Stimulated activated naive B cell treated with anti-CD40 and anti-IgM and Interleukin-4, amounts not matched to agents 10 μg/mL and 1 μg/mL and 100 μg/mL, for 72 hours (primary cell): ENCODE measurements around the gene VPS8.
A peak's percentile ranks its signal among the peaks of the same experiment; 100 is the strongest.

Experiments
- ATAC-seq, 2 donors: fragments of 150-1000 bp; cut with Tn5 transposase; replicated peaks; 2 replicates each; pipeline ENCODE4 v1.10.0; 2021; ENCODE audit warnings: moderate library complexity in 1 of 2
- DNase-seq: peaks from one replicate; pipeline ENCODE4 v3.0.0; 2021
- H3K27ac Mint-ChIP-seq: one replicate; pipeline ENCODE4 v1.8.0; 2022; ENCODE audit warnings: mild to moderate bottlenecking, mixed read lengths
- H3K27me3 Mint-ChIP-seq, 2 donors: one replicate each; pipeline ENCODE4 v1.8.0; 2022; ENCODE audit warnings: mixed read lengths in 2 of 2
- H3K36me3 Mint-ChIP-seq, 2 donors: one replicate each; pipeline ENCODE4 v1.8.0; 2022; ENCODE audit warnings: mixed read lengths in 2 of 2, mild to moderate bottlenecking in 1 of 2
- H3K4me1 Mint-ChIP-seq, 2 donors: one replicate each; pipeline ENCODE4 v1.8.0; 2022; ENCODE audit warnings: mixed read lengths in 2 of 2, mild to moderate bottlenecking in 1 of 2
- H3K4me3 Mint-ChIP-seq, 2 donors: one replicate each; pipeline ENCODE4 v1.8.0; 2022; ENCODE audit warnings: mild to moderate bottlenecking in 2 of 2, mixed read lengths in 2 of 2, moderate library complexity in 1 of 2
- H3K9me3 Mint-ChIP-seq, 2 donors: one replicate each; pipeline ENCODE4 v1.8.0; 2022; ENCODE audit warnings: mixed read lengths in 2 of 2, mild to moderate bottlenecking in 1 of 2

VPS8 gene

DNA sequence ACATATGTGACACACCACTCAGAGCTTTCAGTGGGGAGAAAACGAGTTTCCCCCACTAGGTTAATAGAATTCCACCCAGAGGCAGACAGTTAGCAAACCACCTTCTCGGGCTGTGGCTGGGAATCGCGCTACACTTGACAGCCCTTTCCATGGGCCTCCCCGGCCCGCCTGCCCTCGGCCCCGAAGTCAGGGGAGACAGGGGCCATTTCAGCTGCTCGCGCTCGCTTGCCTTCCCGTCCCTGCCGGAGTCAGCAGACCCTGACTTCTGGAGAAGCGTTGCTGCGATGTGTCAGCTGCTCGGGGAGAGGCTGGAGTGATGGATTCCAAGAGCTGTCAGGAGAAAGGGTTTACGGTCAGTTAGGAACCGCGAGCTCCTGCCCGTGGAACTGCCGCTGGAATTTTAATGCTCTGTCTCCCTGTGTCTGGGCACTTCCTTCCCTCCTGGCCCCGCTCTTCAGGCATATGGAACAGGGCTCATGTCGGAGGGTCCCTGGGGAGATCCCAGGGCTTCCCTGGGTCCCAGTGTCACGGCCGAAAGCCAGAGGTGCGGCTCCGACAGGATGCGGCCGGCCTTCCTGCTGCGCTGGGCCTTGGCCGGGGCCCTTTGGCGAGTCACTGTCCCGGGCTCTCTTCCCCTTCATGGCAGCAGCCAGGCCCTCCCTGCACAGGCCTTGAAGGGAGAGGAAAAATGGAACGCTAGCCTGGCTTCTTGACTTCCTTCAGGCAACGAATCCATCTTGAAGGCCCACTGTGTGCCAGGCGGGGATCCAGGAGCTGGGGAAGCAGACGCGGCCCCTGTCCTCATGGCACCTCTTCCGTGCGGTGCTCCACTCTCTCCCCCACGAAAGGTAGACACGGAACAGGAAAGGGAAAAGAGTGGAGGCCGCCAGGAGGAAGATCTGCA, 38.4 kb upstream of the VPS8 start:
- peaks cover 0 to 2% of the 10 kb centered on the region in 2 donors for H3K4me1 Mint-ChIP-seq
- peaks cover 24 to 42% of the 10 kb centered on the region in 2 donors for H3K27me3 Mint-ChIP-seq
- DNase-seq (no peak), ATAC-seq (no peak)
- H3K27ac Mint-ChIP-seq, result no peak overlapping the region
- no peaks in the 10 kb centered on the region for H3K9me3 Mint-ChIP-seq
- H3K36me3 Mint-ChIP-seq, result no peaks in the 10 kb centered on the region
- no peak overlapping the region for H3K4me3 Mint-ChIP-seq

- Mint-ChIP-seq H3K9me3 (no peaks in the 10 kb centered on the region), H3K27ac (no peak overlapping the region), H3K4me1 (peaks cover 0 to 2% of the 10 kb centered on the region in 2 donors), H3K27me3 (peaks cover 32 to 43% of the 10 kb centered on the region in 2 donors), H3K4me3 (no peak overlapping the region), H3K36me3 (no peaks in the 10 kb centered on the region)
- no peak for DNase-seq
- no peak for ATAC-seq
These were observed 35.0 kb upstream of the VPS8 start for GRCh38 chr3:184776916-184777315.

DNA sequence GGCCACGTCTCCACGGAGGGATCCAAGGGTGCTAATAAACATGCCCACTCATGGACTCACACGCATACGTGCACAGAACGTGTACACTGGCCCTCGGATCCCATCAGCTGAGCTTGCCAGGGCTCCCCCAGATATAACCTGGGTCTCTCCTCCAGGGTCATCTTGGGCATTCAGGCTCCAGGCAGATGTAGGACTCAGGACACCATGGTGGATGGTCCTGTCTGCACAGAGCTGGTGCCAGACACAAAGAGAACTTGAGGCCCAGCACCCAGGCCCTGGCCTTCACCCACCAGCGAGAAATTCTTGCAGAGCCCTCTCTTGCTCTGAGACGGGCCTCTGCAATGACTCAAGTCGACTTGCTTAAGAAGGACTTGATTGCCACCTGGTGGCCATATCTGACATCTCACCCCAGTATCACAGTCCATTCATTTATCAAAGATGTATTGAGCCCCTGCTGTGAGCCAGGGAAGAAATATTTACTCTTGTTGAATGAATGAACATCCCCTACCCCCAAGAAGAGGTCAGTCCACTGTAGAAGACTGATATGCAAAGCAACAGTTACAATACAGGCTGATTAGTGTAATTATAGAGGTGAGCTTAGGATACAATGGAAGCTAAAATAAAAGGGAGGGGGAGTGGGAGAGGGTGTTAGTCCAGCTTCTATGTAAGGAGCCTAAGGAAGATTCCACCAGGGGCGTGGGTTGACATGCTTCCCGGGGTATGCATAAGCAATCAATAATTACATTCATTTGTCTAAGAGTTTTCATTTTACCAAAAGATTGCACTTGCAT, 34.2 kb upstream of the VPS8 start:
- peaks cover 29 to 39% of the 10 kb centered on the region in 2 donors for H3K27me3 Mint-ChIP-seq
- DNase-seq, result peak; percentile 77
- no peak overlapping the region for H3K4me3 Mint-ChIP-seq
- H3K9me3 Mint-ChIP-seq, result no peaks in the 10 kb centered on the region
- H3K27ac Mint-ChIP-seq, result no peak overlapping the region
- H3K36me3 Mint-ChIP-seq, result no peaks in the 10 kb centered on the region
- H3K4me1 Mint-ChIP-seq, result peaks cover 0 to 2% of the 10 kb centered on the region in 2 donors
- ATAC-seq, result peak; percentile 98

DNA sequence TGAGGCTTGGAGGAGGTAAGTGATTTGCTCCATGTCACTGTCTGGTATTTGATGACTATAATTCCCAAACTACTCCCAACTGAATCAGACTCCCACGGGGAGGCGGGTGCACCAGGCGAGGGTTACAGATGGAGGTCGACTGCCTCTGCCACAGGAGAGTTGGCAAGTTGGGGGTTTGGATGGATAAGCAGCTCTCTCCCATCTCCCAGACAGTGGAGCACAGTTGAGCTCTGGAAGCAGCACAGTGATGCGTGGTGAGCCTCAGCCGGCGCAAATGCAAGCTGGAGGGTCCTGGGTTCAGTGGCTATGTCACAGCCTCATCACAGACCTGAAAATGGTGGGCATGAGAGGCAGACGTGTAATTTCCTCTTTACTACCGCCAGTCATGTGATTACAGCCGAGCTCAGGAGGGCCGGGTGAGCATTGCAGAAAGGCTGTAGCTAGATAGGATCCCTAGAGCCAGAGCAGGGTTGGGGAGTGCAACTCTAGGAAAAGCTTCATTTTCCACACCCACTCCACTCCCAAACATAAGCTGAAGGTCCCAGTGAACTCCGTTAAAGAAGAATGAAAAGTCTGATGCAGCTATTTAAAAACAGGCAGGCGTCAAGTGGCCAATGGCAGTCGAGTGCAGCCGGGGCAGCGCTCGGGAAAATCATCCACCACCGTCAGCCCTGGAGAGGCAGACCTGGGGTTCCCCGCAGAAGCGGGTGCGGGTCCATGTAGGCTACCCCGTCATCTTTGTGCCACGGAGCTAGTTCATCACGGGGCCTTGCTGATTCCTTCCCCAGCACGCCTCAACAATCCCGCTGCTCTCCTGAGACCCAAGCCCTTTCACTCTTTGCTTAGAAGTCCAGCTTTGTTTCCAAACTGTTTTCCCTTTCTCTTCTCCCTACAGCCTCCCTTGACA, 33.3 kb upstream of the VPS8 start:
- peaks cover 0 to 2% of the 10 kb centered on the region in 2 donors for H3K4me1 Mint-ChIP-seq
- no peaks in the 10 kb centered on the region for H3K36me3 Mint-ChIP-seq
- H3K27ac Mint-ChIP-seq, result no peak overlapping the region
- H3K4me3 Mint-ChIP-seq, result no peak overlapping the region
- DNase-seq (no peak), ATAC-seq (no peak)
- peaks cover 33 to 45% of the 10 kb centered on the region in 2 donors for H3K27me3 Mint-ChIP-seq
- H3K9me3 Mint-ChIP-seq, result no peaks in the 10 kb centered on the region

- peaks cover 13% of the 10 kb centered on the region in 2 donors for H3K4me1 Mint-ChIP-seq
- H3K27me3 Mint-ChIP-seq, result peaks cover 34 to 56% of the 10 kb centered on the region in 2 donors
- no peaks in the 10 kb centered on the region for H3K36me3 Mint-ChIP-seq
- no peaks in the 10 kb centered on the region for H3K9me3 Mint-ChIP-seq
- no peak overlapping the region for H3K4me3 Mint-ChIP-seq
- no peak for DNase-seq
- ATAC-seq, result no peak
- H3K27ac Mint-ChIP-seq, result no peak overlapping the region
These were observed 30.9 kb upstream of the VPS8 start for GRCh38 chr3:184780981-184781515.

GRCh38 chr3:184781801-184782200, 30.2 kb upstream of the VPS8 start:
- H3K36me3 Mint-ChIP-seq, result no peaks in the 10 kb centered on the region
- H3K27me3 Mint-ChIP-seq, result peaks cover 38 to 51% of the 10 kb centered on the region in 2 donors
- no peaks in the 10 kb centered on the region for H3K9me3 Mint-ChIP-seq
- peaks cover 13 to 17% of the 10 kb centered on the region in 2 donors for H3K4me1 Mint-ChIP-seq
- H3K27ac Mint-ChIP-seq, result no peak overlapping the region
- DNase-seq (no peak), ATAC-seq (no peak)
- no peak overlapping the region for H3K4me3 Mint-ChIP-seq

- Mint-ChIP-seq H3K27ac (no peak overlapping the region), H3K27me3 (peaks cover 36 to 45% of the 10 kb centered on the region in 2 donors), H3K9me3 (no peaks in the 10 kb centered on the region), H3K4me3 (no peak overlapping the region), H3K4me1 (peaks cover 13 to 15% of the 10 kb centered on the region in 2 donors), H3K36me3 (no peaks in the 10 kb centered on the region)
- DNase-seq (no peak), ATAC-seq (no peak)
These were observed 28.6 kb upstream of the VPS8 start for GRCh38 chr3:184783319-184783718.

DNA sequence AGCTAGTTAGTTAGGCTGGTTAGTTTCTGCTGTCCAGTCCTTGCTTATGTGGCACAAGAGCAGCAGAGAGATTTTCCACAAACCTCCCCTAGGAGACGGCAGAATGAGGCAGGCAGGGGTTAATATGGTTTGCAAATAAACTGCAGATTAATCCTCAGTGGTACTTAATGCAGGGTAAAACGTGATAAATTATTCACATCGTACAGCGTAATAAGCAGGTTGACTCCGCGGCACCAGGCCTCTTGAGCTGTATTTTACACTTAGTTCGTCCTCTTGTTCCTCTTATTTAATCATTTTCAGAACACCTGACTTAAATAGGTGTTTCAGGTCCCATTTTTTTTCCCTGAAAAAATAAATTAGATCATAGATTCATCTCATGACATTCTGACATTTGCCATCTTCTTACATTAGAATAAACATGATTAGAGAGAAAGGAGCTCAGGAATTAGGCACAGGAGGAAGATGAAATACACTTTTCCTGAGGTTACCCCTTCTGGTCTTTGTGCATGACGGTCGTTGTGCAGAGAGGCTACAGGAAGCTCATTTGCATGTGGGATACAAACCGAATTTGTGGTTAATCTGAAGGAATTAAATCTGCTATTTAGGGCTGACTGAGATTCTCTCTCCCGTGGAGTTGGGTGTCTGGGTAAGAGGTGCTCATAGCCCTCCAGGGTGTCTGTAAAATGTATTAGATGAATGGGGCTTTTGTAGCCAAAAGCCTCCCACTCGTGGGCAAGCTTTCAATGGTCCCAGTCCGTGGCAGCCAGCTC, 27.1 kb upstream of the VPS8 start:
- no peak overlapping the region for H3K27ac Mint-ChIP-seq
- H3K36me3 Mint-ChIP-seq, result no peaks in the 10 kb centered on the region
- peaks cover 30 to 32% of the 10 kb centered on the region in 2 donors for H3K27me3 Mint-ChIP-seq
- H3K9me3 Mint-ChIP-seq, result no peaks in the 10 kb centered on the region
- peaks cover 13 to 15% of the 10 kb centered on the region in 2 donors for H3K4me1 Mint-ChIP-seq
- H3K4me3 Mint-ChIP-seq, result no peak overlapping the region
- no peak for ATAC-seq
- DNase-seq, result no peak

GRCh38 chr3:184785890-184786279, 26.1 kb upstream of the VPS8 start:
- ATAC-seq (no peak), DNase-seq (no peak)
- H3K27ac Mint-ChIP-seq, result no peak overlapping the region
- no peaks in the 10 kb centered on the region for H3K9me3 Mint-ChIP-seq
- no peak overlapping the region for H3K4me3 Mint-ChIP-seq
- H3K27me3 Mint-ChIP-seq, result peaks cover 25 to 30% of the 10 kb centered on the region in 2 donors
- H3K36me3 Mint-ChIP-seq, result no peaks in the 10 kb centered on the region
- H3K4me1 Mint-ChIP-seq, result peaks cover 13 to 15% of the 10 kb centered on the region in 2 donors

DNA sequence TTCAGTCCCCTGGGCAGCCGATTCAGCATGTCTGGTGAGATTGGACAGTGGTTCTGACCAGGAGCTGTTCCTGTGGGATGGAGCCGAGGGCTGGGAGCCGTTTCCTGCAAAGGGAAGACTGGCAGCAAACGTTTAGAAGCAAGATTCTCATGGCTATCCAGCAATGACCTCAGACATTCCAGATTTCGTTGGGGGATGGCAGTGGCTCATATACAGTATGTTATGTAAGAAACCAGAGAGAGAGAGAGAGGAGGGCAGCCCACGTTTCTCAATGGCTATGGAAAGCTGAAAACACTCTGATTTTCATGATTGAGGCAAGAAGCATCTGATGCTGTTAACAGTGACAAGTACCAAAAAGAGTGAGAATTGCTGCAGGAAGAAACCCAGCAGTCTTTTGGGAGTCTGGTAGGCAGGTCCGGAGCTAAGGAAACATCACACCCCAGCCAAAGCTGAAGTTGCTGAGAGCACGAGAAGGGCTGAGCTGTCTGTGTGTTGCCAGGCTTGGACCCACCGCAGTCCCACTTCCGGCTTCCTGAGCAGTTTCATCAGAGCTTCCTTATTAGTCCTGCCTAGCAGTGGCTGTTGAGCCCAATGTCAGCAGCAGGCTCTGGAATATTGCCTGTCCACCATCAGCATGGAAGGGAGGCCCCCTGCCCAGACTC, 25.6 kb upstream of the VPS8 start:
- Mint-ChIP-seq H3K27me3 (peaks cover 27 to 28% of the 10 kb centered on the region in 2 donors), H3K27ac (no peak overlapping the region), H3K4me3 (no peak overlapping the region), H3K36me3 (no peaks in the 10 kb centered on the region), H3K4me1 (peaks cover 13 to 15% of the 10 kb centered on the region in 2 donors), H3K9me3 (no peaks in the 10 kb centered on the region)
- no peak for DNase-seq
- ATAC-seq, result no peak

DNA sequence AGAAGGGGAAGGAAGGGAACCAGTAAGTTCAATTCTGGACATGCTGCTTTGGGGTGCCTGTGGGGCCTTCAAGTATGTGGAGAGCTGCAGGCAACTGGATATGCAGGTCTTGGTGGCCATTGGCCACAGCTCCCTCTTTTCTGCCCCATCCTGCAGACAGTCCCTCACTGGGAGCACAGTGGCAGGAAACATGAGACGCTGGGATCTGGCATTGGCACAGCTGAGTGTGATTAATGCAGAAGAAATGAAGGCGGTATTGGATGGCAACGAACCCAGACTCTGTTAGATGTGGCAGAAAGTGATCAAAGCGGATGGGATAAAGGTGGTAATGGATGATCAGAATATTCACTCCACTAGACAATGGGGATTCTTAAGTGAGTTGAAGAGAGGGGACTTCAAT, 23.2 kb upstream of the VPS8 start:
- ATAC-seq (no peak), DNase-seq (no peak)
- Mint-ChIP-seq H3K27me3 (peaks cover 23 to 27% of the 10 kb centered on the region in 2 donors), H3K27ac (no peak overlapping the region), H3K9me3 (no peaks in the 10 kb centered on the region), H3K4me3 (no peak overlapping the region), H3K36me3 (no peaks in the 10 kb centered on the region), H3K4me1 (peaks cover 13 to 15% of the 10 kb centered on the region in 2 donors)

- ATAC-seq, result peak in 1 of 2 donors; percentile 39
- H3K9me3 Mint-ChIP-seq, result no peaks in the 10 kb centered on the region
- peaks cover 13 to 15% of the 10 kb centered on the region in 2 donors for H3K4me1 Mint-ChIP-seq
These were observed 22.5 kb upstream of the VPS8 start for GRCh38 chr3:184789314-184789998.

More at GRCh38 chr3:184789314-184789998, 22.5 kb upstream of the VPS8 start:
- peaks cover 23 to 27% of the 10 kb centered on the region in 2 donors for H3K27me3 Mint-ChIP-seq
- no peak for DNase-seq
- no peak overlapping the region for H3K4me3 Mint-ChIP-seq
- no peak overlapping the region for H3K27ac Mint-ChIP-seq
- H3K36me3 Mint-ChIP-seq, result no peaks in the 10 kb centered on the region
